VCaP (cell line): ENCODE measurements around the gene GPALPP1.
"Not testable (repeated sequence)": the region's sequence is repeated elsewhere in the genome, so short reads cannot be mapped to it uniquely, and the experiment has no call there.

ENCODE experiments used
- H3K27ac ChIP-seq: fragments of 450-650 bp; 2 replicates; pipeline ENCODE4 v1.5.1; 2017
- CTCF ChIP-seq: fragments of 450-650 bp; conservative IDR thresholded peaks from 2 replicates; pipeline ENCODE4 v1.5.1; 2017; ENCODE audit warnings: mild to moderate bottlenecking, moderate library complexity

Gene GPALPP1

GRCh38 chr13:45011198-45011597 lies 21.9 kb downstream of the GPALPP1 start:
- no peak overlapping the region for H3K27ac ChIP-seq
- TF ChIP-seq CTCF, result no peak

GRCh38 chr13:45015300-45015699 lies 26.0 kb downstream of the GPALPP1 start:
- TF ChIP-seq CTCF, result no peak

GRCh38 chr13:45016792-45017425 lies 27.6 kb downstream of the GPALPP1 start:
- TF ChIP-seq CTCF, result no peak
- no peak overlapping the region for H3K27ac ChIP-seq

More at GRCh38 chr13:45015300-45015699, 26.0 kb downstream of the GPALPP1 start:
- no peak overlapping the region for H3K27ac ChIP-seq

- not testable (repeated sequence) for H3K27ac ChIP-seq
Measured at GRCh38 chr13:45019981-45020380, 30.6 kb downstream of the GPALPP1 start.

- TF ChIP-seq CTCF, result no peak
- no peak overlapping the region for H3K27ac ChIP-seq
Measured at GRCh38 chr13:45021250-45021649, 31.9 kb downstream of the GPALPP1 start.

GRCh38 chr13:45024847-45025246 lies 35.5 kb downstream of the GPALPP1 start:
- no peak overlapping the region for H3K27ac ChIP-seq
- no peak for TF ChIP-seq CTCF

GRCh38 chr13:45034342-45034741 lies 45.0 kb downstream of the GPALPP1 start:
- TF ChIP-seq CTCF, result no peak
- H3K27ac ChIP-seq, result no peak overlapping the region

- no peak for TF ChIP-seq CTCF
Measured at GRCh38 chr13:45036206-45036605, 46.9 kb downstream of the GPALPP1 start.

More at GRCh38 chr13:45036206-45036605, 46.9 kb downstream of the GPALPP1 start:
- no peak overlapping the region for H3K27ac ChIP-seq
